Ovary (tissue), 3 donors: ENCODE data around the gene ANO1.

Experiments
- CTCF ChIP-seq, 3 donors: fragments of 450-650 bp in 2 of 3; fragments of 200-600 bp in 1 of 3; IDR thresholded peaks; one replicate each; pipeline versions ENCODE4 v1.5.1 to v1.8.0; 2016 to 2022; ENCODE audit warnings: antibody characterized with exemption in 3 of 3, mild to moderate bottlenecking in 1 of 3
- POLR2A ChIP-seq: fragments of 450-650 bp; IDR thresholded peaks from one replicate; pipeline ENCODE4 v1.6.1; 2017; ENCODE audit warnings: antibody characterized with exemption, mild to moderate bottlenecking, moderate library complexity
- donor health status: DM: no; HTN: no; CAD: no.

- TF ChIP-seq CTCF (IDR thresholded peaks at IDR 0.05): no peak
- TF ChIP-seq POLR2A: no peak
Measured at GRCh38 chr11:70132641-70133040, 54.5 kb downstream of the ANO1 start.
